HepG2 (cell line): Measurements from ENCODE around the gene TSNAXIP1. TPM values are rescaled to one million over a fixed set of nuclear protein-coding genes. Genes with fewer than 3 reads are reported as not detected.

Source experiments
- ATAC-seq: fragments of 200-7000 bp; cut with Tn5 transposase; 3 replicates; pipeline ENCODE4 v1.9.1; 2020; ENCODE audit warnings: mild to moderate bottlenecking, moderate library complexity
- BruUV-seq: library from RNA; stranded (reverse); fragments of 400-500 nt; replicated peaks from 2 replicates; lab custom pipeline; 2021; lab: Mats Ljungman, UMichigan
- CTCF ChIA-PET: fragments of 300-600 bp; formaldehyde crosslinking; extraction: SDS; loops from one replicate; lab custom pipeline; 2021; ENCODE audit warnings: low total read pairs, inconsistent platforms, low intra/inter-chr PET ratio; lab: Yijun Ruan, JAX
- POLR2A ChIA-PET: fragments of 350-600 bp; sonication (Branson Sonifier 250); formaldehyde crosslinking; loops from one replicate; lab custom pipeline; 2020; ENCODE audit warnings: antibody characterized with exemption, inconsistent platforms; lab: Yijun Ruan, JAX
- DNase-seq: peaks from one replicate; pipeline ENCODE4 v3.0.0-alpha.2; 2015; ENCODE audit warnings: low spot score
- FAIRE-seq: peaks from 3 replicates; lab custom pipeline; 2011; peaks lifted over from hg19 to GRCh38; lab: Jason Lieb, UNC
- H2AFZ ChIP-seq: one replicate; pipeline ENCODE4 v1.6.1; 2011; ENCODE audit warnings: low read length, inconsistent platforms
- H3K27ac ChIP-seq: fragments of 300-600 bp; 3 replicates; pipeline ENCODE4 v1.8.0; 2011; ENCODE audit warnings: mixed run types, mild to moderate bottlenecking, mixed read lengths, low read length, inconsistent platforms; ENCODE audit not compliant: insufficient read depth; ENCODE audit errors: extremely low read length
- H3K27me3 ChIP-seq, 2 experiments: fragments of 200-600 bp in 1 of 2; 2 replicates in 1 of 2; 3 replicates in 1 of 2; pipeline versions ENCODE4 v1.6.0 to v1.8.0; 2011; ENCODE audit warnings: low read length in 2 of 2, mild to moderate bottlenecking in 2 of 2, moderate library complexity in 2 of 2, inconsistent platforms in 1 of 2; ENCODE audit not compliant: insufficient read depth in 2 of 2, control insufficient read depth in 1 of 2
- H3K36me3 ChIP-seq, 2 experiments: fragments of 200-600 bp in 1 of 2; replicated peaks in 1 of 2; 2 replicates in 1 of 2; 3 replicates in 1 of 2; pipeline versions ENCODE4 v1.5.1 to v1.8.0; 2011; ENCODE audit warnings: low read length in 2 of 2, inconsistent platforms in 1 of 2; ENCODE audit not compliant: insufficient read depth in 2 of 2, control insufficient read depth in 1 of 2
- H3K4me1 ChIP-seq: 2 replicates; pipeline ENCODE4 v1.5.1; 2012; ENCODE audit warnings: low read length, inconsistent platforms; ENCODE audit not compliant: insufficient read depth
- H3K4me2 ChIP-seq: 2 replicates; pipeline ENCODE4 v1.6.0; 2011; ENCODE audit warnings: low read depth, low read length, inconsistent platforms
- H3K4me3 ChIP-seq, 3 experiments: fragments of 200-600 bp in 1 of 3; sonication (generic), shearing (Covaris generic) in 1 of 3; replicated peaks in 1 of 3; 2 replicates each; pipeline ENCODE4 v1.5.1; 2011 to 2016; ENCODE audit warnings: low read length in 3 of 3, inconsistent platforms in 2 of 3, low read depth in 2 of 3, mild to moderate bottlenecking in 2 of 3, control low read depth in 1 of 3, mixed read lengths in 1 of 3; ENCODE audit not compliant: insufficient read depth in 1 of 3
- H3K79me2 ChIP-seq: one replicate; pipeline ENCODE4 v1.6.1; 2011; ENCODE audit warnings: low read length, inconsistent platforms; ENCODE audit not compliant: insufficient read depth
- H3K9ac ChIP-seq: 2 replicates; pipeline ENCODE4 v1.6.0; 2011; ENCODE audit warnings: mild to moderate bottlenecking, low read depth, low read length, inconsistent platforms; ENCODE audit not compliant: insufficient read depth
- H3K9me3 ChIP-seq: 2 replicates; pipeline ENCODE4 v1.5.1; 2012; ENCODE audit warnings: mild to moderate bottlenecking, low read length
- H4K20me1 ChIP-seq: 2 replicates; pipeline ENCODE4 v1.6.0; 2011; ENCODE audit warnings: inconsistent platforms, mild to moderate bottlenecking, low read length, moderate library complexity; ENCODE audit not compliant: insufficient read depth
- ADNP ChIP-seq: sonication (generic); formaldehyde crosslinking; IDR thresholded peaks from 2 replicates; pipeline ENCODE4 v1.4.0; 2020; ENCODE audit warnings: missing genetic modification reagents
- ELF3 ChIP-seq: IDR thresholded peaks from 2 replicates; pipeline ENCODE4 v1.6.1; 2016; ENCODE audit warnings: missing genetic modification reagents, missing compliant biosample characterization
- MAFF ChIP-seq: IDR thresholded peaks from 2 replicates; pipeline ENCODE4 v1.6.1; 2011; ENCODE audit warnings: low read depth, low read length, improper control_type of control experiment
- MAFK ChIP-seq, 2 experiments: IDR thresholded peaks in 1 of 2; conservative IDR thresholded peaks in 1 of 2; 2 replicates each; pipeline ENCODE4 v1.6.1; 2011; ENCODE audit warnings: improper control_type of control experiment in 2 of 2, low read length in 2 of 2
- RBM22 ChIP-seq: fragments of 200-400 bp; formaldehyde crosslinking; optimal IDR thresholded peaks from 2 replicates; pipeline ENCODE3; 2017; ENCODE audit warnings: mild to moderate bottlenecking, low read length, moderate library complexity
- RELA ChIP-seq: sonication (generic); formaldehyde crosslinking; IDR thresholded peaks from 2 replicates; pipeline ENCODE4 v1.4.0; 2020; ENCODE audit warnings: missing genetic modification reagents
- RFX3 ChIP-seq: IDR thresholded peaks from 2 replicates; pipeline ENCODE4 v1.6.1; 2016; ENCODE audit warnings: missing biosample characterization, missing genetic modification reagents
- SIX4 ChIP-seq: sonication (generic); formaldehyde crosslinking; IDR thresholded peaks from 2 replicates; pipeline ENCODE4 v1.4.0; 2020; ENCODE audit warnings: missing genetic modification reagents
- SNAI1 ChIP-seq: sonication (generic); formaldehyde crosslinking; IDR thresholded peaks from 2 replicates; pipeline ENCODE4 v1.5.0; 2020; ENCODE audit warnings: mild to moderate bottlenecking, missing genetic modification reagents, borderline replicate concordance
- TAF15 ChIP-seq: fragments of 200-400 bp; formaldehyde crosslinking; IDR thresholded peaks from one replicate; pipeline ENCODE4 v1.6.1; 2018; ENCODE audit warnings: mild to moderate bottlenecking, low read depth, low read length; ENCODE audit not compliant: poor library complexity, severe bottlenecking
- TSC22D2 ChIP-seq: sonication (generic); formaldehyde crosslinking; IDR thresholded peaks from 2 replicates; pipeline ENCODE4 v1.5.1; 2020; ENCODE audit warnings: missing genetic modification reagents, mild to moderate bottlenecking, borderline replicate concordance
- YEATS2 ChIP-seq: sonication (generic); formaldehyde crosslinking; IDR thresholded peaks from 2 replicates; pipeline ENCODE4 v1.4.0; 2020; ENCODE audit warnings: missing genetic modification reagents, borderline replicate concordance
- ZNF263 ChIP-seq: sonication (generic); formaldehyde crosslinking; IDR thresholded peaks from 2 replicates; pipeline ENCODE4 v1.4.0; 2020; ENCODE audit warnings: missing genetic modification reagents
- ZNF577 ChIP-seq: sonication (generic); formaldehyde crosslinking; IDR thresholded peaks from 2 replicates; pipeline ENCODE4 v1.4.0; 2020; ENCODE audit warnings: mild to moderate bottlenecking, low read depth, missing genetic modification reagents, borderline replicate concordance
- ZNF607 ChIP-seq: sonication (generic); formaldehyde crosslinking; IDR thresholded peaks from 2 replicates; pipeline ENCODE4 v1.5.1; 2020; ENCODE audit warnings: missing genetic modification reagents, mild to moderate bottlenecking, borderline replicate concordance
- WGBS: methylation state at CpG from one replicate; pipeline ENCODE4 v1.1.6; 2017; ENCODE audit warnings: low lambda C conversion rate; 5-methylcytosine and 5-hydroxymethylcytosine counted together
- in situ Hi-C: cut with HindIII; loops from 2 replicates; pipeline ENCODE4 v1.10.0; 2017; ENCODE audit warnings: low pct_unique_long_range_greater_than_20kb; ENCODE audit not compliant: extremely low pct_ligation_motif_present
- intact Hi-C: fragments of 100-400 bp; cut with micrococcal nuclease; formaldehyde crosslinking; loops from one replicate; pipeline ENCODE4 v1.10.0; 2022; ENCODE audit not compliant: unreplicated experiment
- polyA plus RNA-seq, 8 experiments: library from polyadenylated mRNA; depleted of rRNA in 3 of 8; stranded (reverse) in 7 of 8; unstranded in 1 of 8; fragments of >200 nt; fragmentation: Illumina TruSeq in 4 of 8; extraction: Trizol in 4 of 8; gene quantifications; 2 replicates each; pipeline versions ENCODE4 v1.2.1 to v1.2.3, GENCODE V29; 2011 to 2016; ENCODE audit warnings: low read depth in 4 of 8, missing spikeins in 1 of 8, mixed read lengths in 1 of 8; ENCODE audit not compliant: insufficient read depth in 1 of 8
- total RNA-seq, 5 experiments: library from RNA; depleted of rRNA; stranded (reverse); fragments of >200 nt; fragmentation: Illumina TruSeq; extraction: Trizol; gene quantifications; 2 replicates each; pipeline ENCODE4 v1.2.3, GENCODE V29; 2016; ENCODE audit warnings: low read depth in 1 of 5
- TF ChIP-seq, protein P1 (sequence below): sonication (generic); IDR thresholded peaks from 2 replicates; pipeline ENCODE4 v1.6.1; 2016; ENCODE audit warnings: low read depth, borderline replicate concordance
- TF ChIP-seq, protein P2 (sequence below): IDR thresholded peaks from 2 replicates; pipeline ENCODE4 v1.6.1; 2012; ENCODE audit warnings: inconsistent platforms

The TSNAXIP1 gene
- total and polyA plus RNA-seq, 2 of the 13 experiments (the other 11 are each of a cell fraction or from before 2014, with no cell fraction given), result 0.37 to 0.86 TPM

DNA sequence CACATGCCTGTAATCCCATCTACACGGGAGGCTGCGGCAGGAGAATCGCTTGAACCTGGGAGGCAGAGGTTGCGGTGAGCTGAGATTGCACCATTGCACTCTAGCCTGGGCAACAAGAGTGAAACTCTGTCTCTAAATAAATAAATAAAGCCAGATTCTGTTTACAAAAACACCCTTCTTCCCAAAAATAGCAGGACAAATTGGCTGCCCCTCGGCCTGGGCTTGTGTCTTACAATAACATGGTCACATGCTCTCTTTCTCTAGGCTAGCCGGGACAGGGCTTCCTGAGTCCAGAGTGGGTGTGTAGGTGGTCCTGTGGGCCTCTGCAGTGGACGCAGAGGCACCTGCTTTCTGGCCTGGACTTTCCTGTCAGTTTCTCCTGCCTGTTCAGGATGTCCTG, 63.0 kb downstream of the TSNAXIP1 start:
- Histone ChIP-seq H3K79me2 (peaks cover 22% of the 10 kb centered on the region), H3K36me3 (peaks cover 30 to 63% of the 10 kb centered on the region in 2 experiments), H2AFZ (no peak overlapping the region), H3K27ac (no peak overlapping the region), H3K9me3 (no peaks in the 10 kb centered on the region), H3K4me1 (peaks cover 16% of the 10 kb centered on the region), H3K4me3 (no peak overlapping the region), H4K20me1 (peaks cover 14% of the 10 kb centered on the region), H3K4me2 (no peak overlapping the region), H3K9ac (no peak overlapping the region), H3K27me3 (no peaks in the 10 kb centered on the region; a peak in 1 of 5 replicates)
- FAIRE-seq, result no peak
- intact Hi-C loops (loop anchor here (5.0 kb wide), 1 partner anchor 1332 kb away; no protein-coding TSS in a partner anchor), in situ Hi-C loops (no loop called here)
- no peak for ATAC-seq
- ChIA-PET POLR2A (interaction anchor here (1.5 kb wide), 1 partner anchor 23 kb away, joined by 3 read pairs; the partner anchor contains the start of gene NUTF2), CTCF (no interaction called here)
- peak; percentile 35 for TF ChIP-seq RBM22
- no peak for TF ChIP-seq RELA (CRISPR knock-in tag)
- 96% methylated on average over 6 of the region's 7 CpGs for WGBS
- DNase-seq, result no peak
- BruUV-seq, result no TSS peak

DNA sequence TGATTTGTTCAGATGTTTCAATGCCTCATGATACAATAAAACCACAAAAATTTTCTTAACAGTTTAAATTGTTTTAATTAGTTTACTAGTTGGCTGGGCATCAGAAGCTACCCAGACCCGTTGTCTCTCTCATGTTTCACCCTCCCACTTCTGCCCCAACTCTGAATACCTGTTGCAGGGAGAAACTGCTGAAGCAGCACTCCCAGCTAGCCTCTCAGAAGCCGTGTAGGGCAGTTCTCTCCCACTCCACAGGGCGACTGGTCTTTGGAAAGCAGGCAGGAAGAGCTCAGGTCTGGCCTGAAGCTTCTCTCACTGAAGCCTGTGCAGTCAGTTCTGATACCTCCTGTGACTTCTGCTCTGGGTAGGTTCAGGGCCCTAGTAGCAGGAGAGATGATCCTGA, 64.6 kb downstream of the TSNAXIP1 start:
- no peak overlapping the region for H3K27ac ChIP-seq
- CTCF ChIA-PET, result no interaction called here

More for the DNA sequence above, 64.6 kb downstream of the TSNAXIP1 start:
- Histone ChIP-seq H3K36me3 (peaks cover 29 to 62% of the 10 kb centered on the region in 2 experiments), H3K9me3 (no peaks in the 10 kb centered on the region), H3K27me3 (no peaks in the 10 kb centered on the region; a peak in 1 of 5 replicates), H3K79me2 (peaks cover 30% of the 10 kb centered on the region), H3K4me1 (peaks cover 30% of the 10 kb centered on the region), H3K4me3 (no peak overlapping the region), H2AFZ (no peak overlapping the region), H4K20me1 (peaks cover 15% of the 10 kb centered on the region), H3K9ac (no peak overlapping the region), H3K4me2 (no peak overlapping the region)
- no TSS peak for BruUV-seq
- TF ChIP-seq ZNF263 (no peak), ELF3 (no peak), MAFF (peak; percentile 50), RFX3 (CRISPR knock-in tag) (no peak), ZNF577 (no peak), SIX4 (CRISPR knock-in tag) (no peak), YEATS2 (CRISPR knock-in tag) (no peak), ZNF607 (CRISPR knock-in tag) (no peak), TAF15 (no peak), ADNP (no peak), SNAI1 (CRISPR knock-in tag) (no peak), TSC22D2 (CRISPR knock-in tag) (no peak), MAFK (conservative IDR thresholded peaks at IDR 0.05 in 1 of 2, IDR thresholded peaks at IDR 0.05 in 1 of 2; ENCODE audit: low read length in 2 of 2) (peak; percentile 58 to 61)
- TF ChIP-seq, protein P1, sequence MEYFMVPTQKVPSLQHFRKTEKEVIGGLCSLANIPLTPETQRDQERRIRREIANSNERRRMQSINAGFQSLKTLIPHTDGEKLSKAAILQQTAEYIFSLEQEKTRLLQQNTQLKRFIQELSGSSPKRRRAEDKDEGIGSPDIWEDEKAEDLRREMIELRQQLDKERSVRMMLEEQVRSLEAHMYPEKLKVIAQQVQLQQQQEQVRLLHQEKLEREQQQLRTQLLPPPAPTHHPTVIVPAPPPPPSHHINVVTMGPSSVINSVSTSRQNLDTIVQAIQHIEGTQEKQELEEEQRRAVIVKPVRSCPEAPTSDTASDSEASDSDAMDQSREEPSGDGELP, result no peak
- TF ChIP-seq, protein P2, sequence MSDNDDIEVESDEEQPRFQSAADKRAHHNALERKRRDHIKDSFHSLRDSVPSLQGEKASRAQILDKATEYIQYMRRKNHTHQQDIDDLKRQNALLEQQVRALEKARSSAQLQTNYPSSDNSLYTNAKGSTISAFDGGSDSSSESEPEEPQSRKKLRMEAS, result no peak
- FAIRE-seq, result no peak
- in situ Hi-C loops, result no loop called here
- POLR2A ChIA-PET, result interaction anchor here (1.0 kb wide), 1 partner anchor 25 kb away, joined by 4 read pairs; the partner anchor contains the start of gene NUTF2
- 89% methylated on average over 3 of the region's 3 CpGs for WGBS
- intact Hi-C loops, result loop anchor here (5.0 kb wide), 1 partner anchor 1334 kb away; no protein-coding TSS in a partner anchor
- ATAC-seq, result no peak
- no peak for DNase-seq
